ENCODE results near the gene NDUFV3.
"Not testable (repeated sequence)": the region's sequence is repeated elsewhere in the genome, so short reads cannot be mapped to it uniquely, and the experiment has no call there.

The NDUFV3 gene

GRCh38 chr21:42855937-42856335 is 37.2 kb upstream of the NDUFV3 start:
- no peak for DNase-seq (ENCODE audit: low read depth, low spot score)

- no peak for DNase-seq (ENCODE audit: low read depth, low spot score)
These were observed 35.9 kb upstream of the NDUFV3 start for GRCh38 chr21:42857216-42857615.

GRCh38 chr21:42858185-42858847 is 34.8 kb upstream of the NDUFV3 start:
- DNase-seq (ENCODE audit: low read depth, low spot score): no peak

GRCh38 chr21:42858957-42859890 is 33.9 kb upstream of the NDUFV3 start:
- DNase-seq (ENCODE audit: low read depth, low spot score): no peak

- no peak for DNase-seq (ENCODE audit: low read depth, low spot score)
These were observed 33.2 kb upstream of the NDUFV3 start for GRCh38 chr21:42859891-42860230.

GRCh38 chr21:42860345-42860744 is 32.8 kb upstream of the NDUFV3 start:
- DNase-seq (ENCODE audit: low read depth, low spot score): no peak

- DNase-seq (ENCODE audit: low read depth, low spot score): no peak
These were observed 31.7 kb upstream of the NDUFV3 start for GRCh38 chr21:42861311-42861847.

GRCh38 chr21:42861848-42862400 is 31.2 kb upstream of the NDUFV3 start:
- DNase-seq (ENCODE audit: low read depth, low spot score): no peak

GRCh38 chr21:42862774-42863503 is 30.2 kb upstream of the NDUFV3 start:
- DNase-seq (ENCODE audit: low read depth, low spot score): no peak

GRCh38 chr21:42863504-42863870 is 29.6 kb upstream of the NDUFV3 start:
- no peak for DNase-seq (ENCODE audit: low read depth, low spot score)

GRCh38 chr21:42864286-42864685 is 28.8 kb upstream of the NDUFV3 start:
- DNase-seq (ENCODE audit: low read depth, low spot score): no peak

GRCh38 chr21:42864815-42865775 is 28.0 kb upstream of the NDUFV3 start:
- DNase-seq (ENCODE audit: low read depth, low spot score): no peak

- DNase-seq (ENCODE audit: low read depth, low spot score): no peak
These were observed 27.3 kb upstream of the NDUFV3 start for GRCh38 chr21:42865776-42866160.

GRCh38 chr21:42868196-42868595 is 24.9 kb upstream of the NDUFV3 start:
- DNase-seq (ENCODE audit: low read depth, low spot score): no peak

GRCh38 chr21:42873096-42873495 is 20.0 kb upstream of the NDUFV3 start:
- DNase-seq (ENCODE audit: low read depth, low spot score): no peak

GRCh38 chr21:42875811-42876210 is 17.3 kb upstream of the NDUFV3 start:
- not testable (repeated sequence) for DNase-seq (ENCODE audit: low read depth, low spot score)

- no peak for DNase-seq (ENCODE audit: low read depth, low spot score)
These were observed 14.5 kb upstream of the NDUFV3 start for GRCh38 chr21:42878678-42878992.

- DNase-seq (ENCODE audit: low read depth, low spot score): peak; percentile 98
These were observed 13.9 kb upstream of the NDUFV3 start, which contains the start of gene WDR4 for GRCh38 chr21:42878993-42879787. TSS of gene WDR4 (minus strand) at chr21:42879539. CDS start at chr21:42879495, 44 bp downstream.

GRCh38 chr21:42880352-42880751 is 12.8 kb upstream of the NDUFV3 start:
- no peak for DNase-seq (ENCODE audit: low read depth, low spot score)

- no peak for DNase-seq (ENCODE audit: low read depth, low spot score)
These were observed 9.2 kb upstream of the NDUFV3 start for GRCh38 chr21:42883921-42884320.
